GM12865 (cell line): ENCODE data around the gene CUX1.

Experiments
- DNase-seq: peaks from one replicate; pipeline ENCODE4 v3.0.0; 2010; ENCODE audit warnings: low read depth
- H3K4me3 ChIP-seq: 2 replicates; pipeline ENCODE4 v1.5.1; 2011; ENCODE audit warnings: mild to moderate bottlenecking, low read depth, low read length, control low read depth
- TF ChIP-seq, protein P1 (sequence below): IDR thresholded peaks from 2 replicates; pipeline ENCODE4 v1.5.1; 2011; ENCODE audit warnings: low read length, control low read depth, low read depth, inconsistent platforms; ENCODE audit not compliant: insufficient read depth; ENCODE audit errors: missing control alignments

Gene CUX1

DNA sequence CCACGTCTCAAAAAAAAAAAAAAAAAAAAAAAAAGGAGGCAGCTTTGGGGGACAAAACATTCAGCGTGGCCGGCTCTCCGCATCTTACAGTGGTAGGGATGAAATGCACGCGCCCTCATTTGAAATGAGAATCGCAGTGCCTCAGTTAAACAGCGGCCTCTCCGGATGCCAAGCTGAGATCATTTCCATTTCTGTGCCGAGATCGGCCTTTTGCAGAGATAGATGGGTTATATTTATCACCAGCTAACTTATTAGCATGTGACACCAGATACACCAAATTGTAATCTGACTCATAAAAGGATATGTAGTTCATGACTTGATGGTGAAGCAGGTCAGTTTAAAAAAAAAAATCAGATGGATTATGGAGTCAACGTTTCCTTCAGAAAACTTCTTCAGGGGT, 138.7 kb downstream of the CUX1 start:
- no peak overlapping the region for H3K4me3 ChIP-seq
- DNase-seq = no peak
- TF ChIP-seq, protein P1, sequence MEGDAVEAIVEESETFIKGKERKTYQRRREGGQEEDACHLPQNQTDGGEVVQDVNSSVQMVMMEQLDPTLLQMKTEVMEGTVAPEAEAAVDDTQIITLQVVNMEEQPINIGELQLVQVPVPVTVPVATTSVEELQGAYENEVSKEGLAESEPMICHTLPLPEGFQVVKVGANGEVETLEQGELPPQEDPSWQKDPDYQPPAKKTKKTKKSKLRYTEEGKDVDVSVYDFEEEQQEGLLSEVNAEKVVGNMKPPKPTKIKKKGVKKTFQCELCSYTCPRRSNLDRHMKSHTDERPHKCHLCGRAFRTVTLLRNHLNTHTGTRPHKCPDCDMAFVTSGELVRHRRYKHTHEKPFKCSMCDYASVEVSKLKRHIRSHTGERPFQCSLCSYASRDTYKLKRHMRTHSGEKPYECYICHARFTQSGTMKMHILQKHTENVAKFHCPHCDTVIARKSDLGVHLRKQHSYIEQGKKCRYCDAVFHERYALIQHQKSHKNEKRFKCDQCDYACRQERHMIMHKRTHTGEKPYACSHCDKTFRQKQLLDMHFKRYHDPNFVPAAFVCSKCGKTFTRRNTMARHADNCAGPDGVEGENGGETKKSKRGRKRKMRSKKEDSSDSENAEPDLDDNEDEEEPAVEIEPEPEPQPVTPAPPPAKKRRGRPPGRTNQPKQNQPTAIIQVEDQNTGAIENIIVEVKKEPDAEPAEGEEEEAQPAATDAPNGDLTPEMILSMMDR = no peak

GRCh38 chr7:101957744-101958525, 140.5 kb downstream of the CUX1 start:
- DNase-seq = peak; percentile 56
- no peak overlapping the region for H3K4me3 ChIP-seq
- TF ChIP-seq, protein P1 = no peak

- TF ChIP-seq, protein P1 = no peak
- no peak overlapping the region for H3K4me3 ChIP-seq
- no peak for DNase-seq
Measured at GRCh38 chr7:101959342-101959741, 141.9 kb downstream of the CUX1 start.

DNA sequence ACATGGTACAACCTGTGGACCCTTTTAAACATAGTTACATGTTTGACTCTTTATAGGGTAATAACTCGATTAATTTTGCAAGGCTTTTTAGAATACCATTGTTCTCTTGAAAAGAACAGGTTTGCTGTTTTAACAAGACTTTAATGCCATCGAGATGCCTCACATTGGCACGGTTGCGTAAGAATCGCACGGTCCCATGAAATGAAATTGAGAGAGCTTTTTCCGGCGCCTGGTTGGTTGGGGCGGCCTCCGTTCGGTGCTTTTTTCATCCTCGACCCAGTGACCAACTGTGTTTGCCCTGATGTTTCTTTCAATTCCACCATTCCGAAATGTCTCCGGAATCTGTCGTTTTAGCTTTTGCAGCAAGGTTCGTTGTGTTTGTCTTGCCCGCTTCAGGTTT, 142.4 kb downstream of the CUX1 start:
- H3K4me3 ChIP-seq = no peak overlapping the region
- DNase-seq = no peak
- TF ChIP-seq, protein P1 = no peak

GRCh38 chr7:101960323-101960722, 142.9 kb downstream of the CUX1 start:
- no peak overlapping the region for H3K4me3 ChIP-seq
- DNase-seq = no peak
- TF ChIP-seq, protein P1 = no peak

- DNase-seq = no peak
- no peak overlapping the region for H3K4me3 ChIP-seq
- TF ChIP-seq, protein P1 = no peak
Measured at GRCh38 chr7:101960985-101961708, 143.7 kb downstream of the CUX1 start.
